Caco-2 (cell line): ENCODE data around the gene SLC7A1. TPM values are rescaled to one million over a fixed set of nuclear protein-coding genes. Genes with fewer than 3 reads are reported as not detected.

ENCODE experiments used
- BruUV-seq: library from RNA; stranded (reverse); fragments of 400-500 nt; replicated peaks from 2 replicates; lab custom pipeline; 2021; lab: Mats Ljungman, UMichigan
- CTCF ChIA-PET: fragments of 300-600 bp; sonication (Branson Sonifier 250); formaldehyde crosslinking; loops from one replicate; lab custom pipeline; 2022; ENCODE audit warnings: antibody characterized with exemption; lab: Charles Lee
- POLR2A ChIA-PET: fragments of 300-600 bp; sonication (Branson Sonifier 250); formaldehyde crosslinking; loops from one replicate; lab custom pipeline; 2022; ENCODE audit warnings: antibody characterized with exemption; lab: Charles Lee
- DNase-seq, 2 experiments: peaks; one replicate each; pipeline versions ENCODE4 v3.0.0 to v3.0.0-alpha.2; 2020 to 2022
- H3K27me3 ChIP-seq: replicated peaks from 2 replicates; pipeline ENCODE4 v1.6.0; 2011; ENCODE audit warnings: low read length; ENCODE audit not compliant: control insufficient read depth, insufficient read depth
- H3K36me3 ChIP-seq: 2 replicates; pipeline ENCODE4 v1.5.1; 2011; ENCODE audit warnings: low read length; ENCODE audit not compliant: control insufficient read depth, insufficient read depth
- H3K4me1 ChIP-seq: fragments of 250-450 bp; sonication (Bioruptor Pico); 2 replicates; pipeline ENCODE4 v1.5.1; 2020; ENCODE audit warnings: mild to moderate bottlenecking
- H3K4me3 ChIP-seq: 2 replicates; pipeline ENCODE4 v1.5.1; 2011; ENCODE audit warnings: low read depth, mild to moderate bottlenecking, control low read depth, low read length
- H3K9me3 ChIP-seq: fragments of 250-450 bp; sonication (Bioruptor Pico); 2 replicates; pipeline ENCODE4 v1.5.1; 2020; ENCODE audit warnings: mild to moderate bottlenecking, moderate library complexity
- H3K27ac Mint-ChIP-seq: one replicate; pipeline ENCODE4 v1.8.0; 2022; ENCODE audit warnings: mixed read lengths; ENCODE audit not compliant: unreplicated experiment
- H3K27me3 Mint-ChIP-seq: one replicate; pipeline ENCODE4 v1.8.0; 2022; ENCODE audit warnings: mixed read lengths; ENCODE audit not compliant: insufficient read depth, unreplicated experiment
- H3K36me3 Mint-ChIP-seq: one replicate; pipeline ENCODE4 v1.8.0; 2022; ENCODE audit warnings: mild to moderate bottlenecking, mixed read lengths; ENCODE audit not compliant: insufficient read depth, unreplicated experiment
- H3K4me1 Mint-ChIP-seq: one replicate; pipeline ENCODE4 v1.8.0; 2022; ENCODE audit warnings: low read depth, mixed read lengths; ENCODE audit not compliant: unreplicated experiment
- H3K4me3 Mint-ChIP-seq: one replicate; pipeline ENCODE4 v1.8.0; 2022; ENCODE audit warnings: mild to moderate bottlenecking, moderate library complexity, mixed read lengths; ENCODE audit not compliant: unreplicated experiment
- H3K9me3 Mint-ChIP-seq: one replicate; pipeline ENCODE4 v1.8.0; 2022; ENCODE audit warnings: mixed read lengths; ENCODE audit not compliant: unreplicated experiment
- CTCF ChIP-seq, 2 experiments: fragments of 200-600 bp in 1 of 2; IDR thresholded peaks; 1 replicate in 1 of 2; 2 replicates in 1 of 2; pipeline versions ENCODE4 v1.5.1 to v1.8.0; 2011 to 2022; ENCODE audit warnings: antibody characterized with exemption in 1 of 2, control low read depth in 1 of 2, inconsistent platforms in 1 of 2, low read depth in 1 of 2, low read length in 1 of 2, mild to moderate bottlenecking in 1 of 2, moderate library complexity in 1 of 2; ENCODE audit not compliant: insufficient read depth in 1 of 2, severe bottlenecking in 1 of 2, unreplicated experiment in 1 of 2
- intact Hi-C: fragments of 100-400 bp; cut with micrococcal nuclease; formaldehyde crosslinking; loops from one replicate; pipeline ENCODE4 v1.10.0; 2022; ENCODE audit not compliant: unreplicated experiment
- total RNA-seq: library from RNA; stranded (reverse); gene quantifications from 2 replicates; pipeline ENCODE4 v1.2.3, GENCODE V29; 2022

SLC7A1 gene
- total RNA-seq, 1 experiment from 2014 or later = 180 TPM

GRCh38 chr13:29494520-29494919, 101.0 kb downstream of the SLC7A1 start:
- H3K27ac Mint-ChIP-seq = no peak overlapping the region
- Histone ChIP-seq H3K4me1 (no peaks in the 10 kb centered on the region; the same call in 1 of the 2 replicates), H3K36me3 (no peaks in the 10 kb centered on the region), H3K27me3 (no peaks in the 10 kb centered on the region), H3K4me3 (no peak overlapping the region), H3K9me3 (no peaks in the 10 kb centered on the region)
- H3K4me3 Mint-ChIP-seq = no peak overlapping the region
- no peaks in the 10 kb centered on the region for H3K4me1 Mint-ChIP-seq
- no peaks in the 10 kb centered on the region for H3K9me3 Mint-ChIP-seq
- intact Hi-C loops = no loop called here
- H3K36me3 Mint-ChIP-seq = no peaks in the 10 kb centered on the region
- CTCF ChIA-PET = interaction anchor here (0.6 kb wide), 1 partner anchor 13 kb away, joined by 7 read pairs; no protein-coding TSS in a partner anchor
- TF ChIP-seq CTCF (IDR thresholded peaks at IDR 0.05; ENCODE audit: insufficient read depth in 1 of 2, low read depth in 1 of 2, low read length in 1 of 2, severe bottlenecking in 1 of 2, unreplicated experiment in 1 of 2) = no peak
- peaks cover 6% of the 10 kb centered on the region for H3K27me3 Mint-ChIP-seq
- no peak for DNase-seq
- POLR2A ChIA-PET = no interaction called here
- no TSS peak for BruUV-seq

GRCh38 chr13:29493796-29494195, 101.7 kb downstream of the SLC7A1 start:
- no peak overlapping the region for H3K27ac Mint-ChIP-seq
- no peaks in the 10 kb centered on the region for H3K4me1 Mint-ChIP-seq
- Histone ChIP-seq H3K27me3 (no peaks in the 10 kb centered on the region), H3K36me3 (no peaks in the 10 kb centered on the region), H3K4me3 (no peak overlapping the region), H3K4me1 (no peaks in the 10 kb centered on the region; the same call in 1 of the 2 replicates), H3K9me3 (no peaks in the 10 kb centered on the region)
- H3K4me3 Mint-ChIP-seq = no peak overlapping the region
- no peak for TF ChIP-seq CTCF (IDR thresholded peaks at IDR 0.05; ENCODE audit: insufficient read depth in 1 of 2, low read depth in 1 of 2, low read length in 1 of 2, severe bottlenecking in 1 of 2, unreplicated experiment in 1 of 2)
- BruUV-seq = no TSS peak
- H3K36me3 Mint-ChIP-seq = no peaks in the 10 kb centered on the region
- H3K27me3 Mint-ChIP-seq = peaks cover 6% of the 10 kb centered on the region
- intact Hi-C loops = no loop called here
- POLR2A ChIA-PET = no interaction called here
- CTCF ChIA-PET = no interaction called here
- H3K9me3 Mint-ChIP-seq = no peaks in the 10 kb centered on the region
- DNase-seq = no peak

- no peak for TF ChIP-seq CTCF (IDR thresholded peaks at IDR 0.05; ENCODE audit: insufficient read depth in 1 of 2, low read depth in 1 of 2, low read length in 1 of 2, severe bottlenecking in 1 of 2, unreplicated experiment in 1 of 2)
- Mint-ChIP-seq H3K4me3 (no peak overlapping the region), H3K36me3 (no peaks in the 10 kb centered on the region), H3K9me3 (no peaks in the 10 kb centered on the region), H3K4me1 (no peaks in the 10 kb centered on the region), H3K27ac (no peak overlapping the region), H3K27me3 (peaks cover 6% of the 10 kb centered on the region)
- ChIA-PET CTCF (no interaction called here), POLR2A (no interaction called here)
- H3K4me3 ChIP-seq = no peak overlapping the region
- H3K27me3 ChIP-seq = no peaks in the 10 kb centered on the region
- intact Hi-C loops = no loop called here
- no TSS peak for BruUV-seq
- no peaks in the 10 kb centered on the region; the same call in 1 of the 2 replicates for H3K4me1 ChIP-seq
- no peaks in the 10 kb centered on the region for H3K9me3 ChIP-seq
- no peaks in the 10 kb centered on the region for H3K36me3 ChIP-seq
- DNase-seq = no peak
These were observed 104.2 kb downstream of the SLC7A1 start for GRCh38 chr13:29491248-29491647.
